Measurements from ENCODE around the gene ING3. TPM values are rescaled to one million over a fixed set of nuclear protein-coding genes. Genes with fewer than 3 reads are reported as not detected.

The ING3 gene
- total and polyA plus RNA-seq, 12 donors = 6.0 to 18.1 (median 13.5) TPM

DNA sequence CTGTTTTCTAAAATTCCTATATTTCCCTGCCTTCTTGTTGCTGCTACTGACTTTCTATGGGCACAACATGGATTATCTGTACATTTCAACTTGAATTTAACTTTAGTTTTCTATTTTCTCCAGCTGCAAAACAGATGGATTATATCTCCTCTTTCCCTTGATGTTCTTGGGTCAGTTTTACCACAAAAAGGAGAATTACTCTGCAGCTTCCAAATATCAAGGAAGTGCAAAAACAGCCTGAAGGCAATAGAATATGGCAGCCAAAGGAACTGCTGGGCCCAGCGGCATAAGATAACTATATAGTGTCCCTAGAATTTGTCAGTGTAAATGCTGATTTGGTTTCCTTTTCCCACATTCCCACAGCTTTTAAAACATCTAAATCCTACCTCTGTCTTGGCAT is 67.0 kb downstream of the ING3 start:
- Histone ChIP-seq H3K4me1 (peaks cover 0 to 83% (median 65%) of the 10 kb centered on the region in 9 donors), H3K9me3 (peaks cover 0 to 3% (median 0%) of the 10 kb centered on the region in 11 donors), H3K27ac (peak overlapping the region in 6 of 10 donors; percentile 55 to 82 (median 78)), H3K4me3 (no peak overlapping the region), H3K36me3 (peaks cover 0 to 19% (median 0%) of the 10 kb centered on the region in 9 donors), H3K27me3 (no peaks in the 10 kb centered on the region)
- DNase-seq (no peak), ATAC-seq (no peak)
- TF ChIP-seq, protein P1, sequence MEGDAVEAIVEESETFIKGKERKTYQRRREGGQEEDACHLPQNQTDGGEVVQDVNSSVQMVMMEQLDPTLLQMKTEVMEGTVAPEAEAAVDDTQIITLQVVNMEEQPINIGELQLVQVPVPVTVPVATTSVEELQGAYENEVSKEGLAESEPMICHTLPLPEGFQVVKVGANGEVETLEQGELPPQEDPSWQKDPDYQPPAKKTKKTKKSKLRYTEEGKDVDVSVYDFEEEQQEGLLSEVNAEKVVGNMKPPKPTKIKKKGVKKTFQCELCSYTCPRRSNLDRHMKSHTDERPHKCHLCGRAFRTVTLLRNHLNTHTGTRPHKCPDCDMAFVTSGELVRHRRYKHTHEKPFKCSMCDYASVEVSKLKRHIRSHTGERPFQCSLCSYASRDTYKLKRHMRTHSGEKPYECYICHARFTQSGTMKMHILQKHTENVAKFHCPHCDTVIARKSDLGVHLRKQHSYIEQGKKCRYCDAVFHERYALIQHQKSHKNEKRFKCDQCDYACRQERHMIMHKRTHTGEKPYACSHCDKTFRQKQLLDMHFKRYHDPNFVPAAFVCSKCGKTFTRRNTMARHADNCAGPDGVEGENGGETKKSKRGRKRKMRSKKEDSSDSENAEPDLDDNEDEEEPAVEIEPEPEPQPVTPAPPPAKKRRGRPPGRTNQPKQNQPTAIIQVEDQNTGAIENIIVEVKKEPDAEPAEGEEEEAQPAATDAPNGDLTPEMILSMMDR (IDR thresholded peaks at IDR 0.05) = no peak
- intact Hi-C loops (cut with DNase I) = no loop called here
- WGBS, 2 donors = 78 to 81% methylated on average over 1 of the region's 1 CpG

DNA sequence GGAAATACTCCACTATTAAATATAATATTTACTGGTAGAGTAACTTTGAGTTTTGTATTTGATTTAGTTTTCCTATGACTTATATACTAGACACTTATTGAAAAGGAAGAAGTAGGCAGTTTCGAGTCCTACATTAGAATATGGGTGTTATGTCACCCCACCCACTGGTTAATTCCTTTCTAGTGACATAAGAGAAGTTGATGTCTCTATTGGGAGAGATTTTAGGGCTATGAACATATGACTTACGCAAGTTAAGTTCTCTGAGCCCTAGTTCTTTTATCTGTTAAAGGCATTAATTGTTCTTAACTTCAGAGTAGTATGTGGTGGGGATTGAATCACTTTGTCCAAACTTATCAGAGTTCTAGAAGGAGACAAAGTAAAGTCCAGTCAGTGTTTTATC is 68.4 kb downstream of the ING3 start:
- Histone ChIP-seq H3K36me3 (peaks cover 0 to 19% (median 0%) of the 10 kb centered on the region in 9 donors), H3K27me3 (no peaks in the 10 kb centered on the region), H3K27ac (peak overlapping the region; percentile 30 to 82 (median 72)), H3K4me1 (peaks cover 6 to 86% (median 72%) of the 10 kb centered on the region in 9 donors), H3K9me3 (peaks cover 0 to 3% (median 0%) of the 10 kb centered on the region in 11 donors), H3K4me3 (no peak overlapping the region)
- intact Hi-C loops (cut with DNase I) = no loop called here
- DNase-seq (no peak), ATAC-seq (peak; percentile 46 to 84 (median 79))
- WGBS, 2 donors = 40 to 52% methylated on average over 2 of the region's 2 CpGs
- TF ChIP-seq, protein P1 (IDR thresholded peaks at IDR 0.05) = no peak

DNA sequence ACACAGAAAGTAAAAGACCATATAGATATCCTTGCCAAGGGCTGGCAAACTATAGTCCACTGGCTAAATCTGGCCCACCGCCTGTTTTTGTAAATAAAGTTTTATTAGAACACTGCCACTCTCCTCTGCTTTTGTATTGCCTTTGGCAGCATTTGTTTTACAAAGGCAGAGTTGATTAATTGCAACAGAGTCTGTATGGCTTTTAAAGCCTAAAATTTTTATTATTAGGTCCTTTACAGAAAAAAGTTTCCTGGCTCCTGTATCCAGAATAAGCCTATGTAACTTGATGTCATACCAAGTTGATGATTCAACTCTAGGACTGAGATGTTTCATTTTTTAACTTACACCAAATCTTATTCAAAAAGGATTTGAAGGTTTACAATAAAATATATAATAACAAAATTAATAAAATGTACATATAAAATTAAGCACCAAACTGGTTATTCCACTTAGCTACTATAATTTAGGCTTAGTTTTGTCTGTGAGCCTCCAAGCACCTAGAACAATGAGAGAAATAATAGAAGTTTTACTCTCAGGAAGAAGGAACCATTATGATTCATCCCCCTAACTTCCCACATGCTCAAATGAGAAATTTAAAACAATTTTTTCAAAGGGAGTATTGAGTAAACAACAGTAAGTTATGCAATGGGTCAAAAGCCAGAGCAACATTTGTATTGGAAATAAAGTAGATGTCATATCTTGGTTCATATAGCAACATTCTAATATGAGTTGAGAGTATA is 69.8 kb downstream of the ING3 start:
- WGBS, 2 donors = 97 to 100% methylated on average over 1 of the region's 1 CpG
- Histone ChIP-seq H3K4me3 (no peak overlapping the region), H3K4me1 (peaks cover 7 to 93% (median 80%) of the 10 kb centered on the region in 9 donors), H3K27me3 (no peaks in the 10 kb centered on the region), H3K27ac (peak overlapping the region in 9 of 10 donors; percentile 2 to 82 (median 72)), H3K36me3 (peaks cover 0 to 19% (median 0%) of the 10 kb centered on the region in 9 donors), H3K9me3 (peaks cover 0 to 3% (median 0%) of the 10 kb centered on the region in 11 donors)
- no peak for DNase-seq
- ATAC-seq = peak in 1 of 8 donors; percentile 26
- TF ChIP-seq, protein P1 (IDR thresholded peaks at IDR 0.05) = no peak
- intact Hi-C loops (cut with DNase I) = no loop called here

DNA sequence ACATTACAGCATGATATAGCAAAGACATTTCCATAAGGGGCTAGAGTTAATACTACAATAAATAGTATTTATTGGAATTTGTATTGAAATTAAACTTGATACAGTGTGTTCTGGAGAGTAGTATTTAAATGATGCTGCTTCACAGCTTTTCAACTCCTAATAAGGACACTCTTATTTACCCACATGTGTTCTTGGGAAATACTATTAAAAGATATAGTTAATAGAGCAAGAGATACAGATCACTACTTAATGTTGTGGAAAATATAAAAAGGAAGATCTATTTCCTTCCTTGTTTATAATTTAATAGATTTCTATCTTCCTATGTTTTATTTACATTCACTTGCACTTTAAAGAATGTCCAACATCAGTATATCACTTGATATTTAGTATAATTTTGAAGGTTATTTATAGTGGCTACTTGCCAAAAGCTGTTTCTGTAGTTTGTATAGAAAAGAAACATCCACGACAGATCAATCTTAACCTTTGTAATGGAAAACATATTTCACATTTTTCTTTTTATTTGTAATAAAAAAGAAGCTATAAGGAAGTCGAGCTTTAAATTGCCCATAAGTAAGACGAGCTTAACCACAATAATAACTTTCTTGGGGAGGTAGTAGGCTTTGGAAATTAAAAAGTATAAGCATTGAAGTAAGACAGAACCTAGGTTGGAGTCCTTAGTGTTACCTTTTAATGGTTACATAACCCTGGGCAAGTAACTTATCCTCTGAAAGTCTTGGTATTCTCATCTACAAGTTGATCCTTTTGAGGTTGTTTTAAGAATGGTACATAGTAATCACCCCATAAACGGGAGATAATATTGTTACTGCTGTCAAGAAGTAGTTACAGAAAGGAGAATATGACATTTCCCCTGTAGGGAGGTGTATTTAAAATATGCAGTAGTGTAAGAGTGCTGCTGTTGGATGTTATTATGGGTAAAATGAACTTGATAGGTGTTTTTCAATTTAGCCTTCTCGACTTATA is 70.7 kb downstream of the ING3 start:
- H3K4me3 ChIP-seq = no peak overlapping the region
- H3K4me1 ChIP-seq = peaks cover 7 to 88% (median 77%) of the 10 kb centered on the region in 9 donors
- 76 to 82% methylated on average over 5 of the region's 5 CpGs for WGBS, 2 donors
- TF ChIP-seq, protein P1 (IDR thresholded peaks at IDR 0.05) = no peak
- intact Hi-C loops (cut with DNase I) = no loop called here
- no peaks in the 10 kb centered on the region for H3K27me3 ChIP-seq
- peaks cover 0 to 3% (median 0%) of the 10 kb centered on the region in 11 donors for H3K9me3 ChIP-seq
- peaks cover 0 to 12% (median 0%) of the 10 kb centered on the region in 9 donors for H3K36me3 ChIP-seq
- H3K27ac ChIP-seq = peak overlapping the region in 9 of 10 donors; percentile 2 to 82 (median 55)
- no peak for ATAC-seq
- DNase-seq = no peak
